ENCODE data around the gene SLC25A28.

Gene SLC25A28

DNA sequence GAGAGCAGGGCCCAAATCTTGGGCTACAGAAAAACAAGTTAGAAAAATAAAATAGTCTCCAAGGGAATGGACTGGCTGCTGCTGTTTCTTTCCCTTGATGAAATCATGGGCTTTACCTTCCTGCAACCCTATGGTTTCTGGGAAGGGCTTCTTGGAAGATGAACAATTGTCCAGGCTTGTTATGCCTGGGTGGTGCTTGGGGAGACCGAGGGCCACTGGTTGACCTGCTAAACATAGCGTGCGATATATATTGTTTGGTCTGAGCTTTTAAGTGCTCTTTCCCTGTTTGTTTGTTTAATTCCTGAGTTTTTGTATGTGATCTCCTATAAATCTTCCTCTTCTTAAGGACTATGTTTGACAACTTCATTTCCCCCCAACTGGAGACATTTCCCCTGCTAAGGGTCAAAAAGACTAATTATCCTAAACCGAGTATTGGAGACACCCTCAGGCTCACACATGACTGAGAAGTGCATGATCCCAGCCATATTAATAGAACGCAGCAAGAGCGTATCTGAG lies 37.9 kb downstream of the SLC25A28 start:
- DNase-seq, result no peak

DNA sequence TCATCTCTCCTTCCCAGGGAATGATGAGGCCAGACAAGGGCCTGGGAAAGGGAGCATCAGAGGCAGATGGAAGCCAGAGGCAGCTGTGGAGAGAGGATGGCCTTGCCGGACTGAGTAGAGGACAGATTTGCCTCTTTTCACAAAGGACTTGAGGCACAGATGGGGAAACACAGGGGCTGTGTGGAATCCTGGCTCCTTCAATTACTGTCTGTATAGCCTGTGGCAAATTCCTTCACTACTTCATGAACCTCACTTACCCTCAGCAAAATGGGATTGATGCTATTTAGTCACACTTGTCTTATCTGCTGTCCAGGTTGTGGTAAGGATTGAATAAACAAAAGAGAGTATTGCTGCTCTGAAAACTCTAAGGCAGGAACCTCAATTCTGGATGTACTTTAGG lies 40.3 kb downstream of the SLC25A28 start:
- DNase-seq, result no peak

DNA sequence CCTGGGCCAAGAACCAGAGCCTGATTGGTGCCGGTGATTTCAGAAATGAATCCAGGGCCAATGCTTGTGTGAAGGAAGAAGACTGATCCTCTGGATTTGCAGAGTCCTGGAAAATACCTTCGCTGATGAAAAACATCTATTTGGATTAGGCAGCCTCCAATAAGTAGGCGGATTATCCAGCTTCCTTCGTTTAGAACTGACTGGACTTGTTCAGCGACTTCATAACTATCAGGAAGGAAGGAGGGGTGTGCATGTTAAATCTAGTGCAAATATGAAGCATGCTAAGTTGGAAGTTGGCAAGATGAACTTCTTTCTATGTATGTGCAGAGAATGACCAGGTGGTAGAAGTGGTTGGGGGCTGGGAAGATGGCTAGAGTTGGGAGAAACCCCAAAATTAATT lies 46.4 kb downstream of the SLC25A28 start:
- no peak for DNase-seq

DNA sequence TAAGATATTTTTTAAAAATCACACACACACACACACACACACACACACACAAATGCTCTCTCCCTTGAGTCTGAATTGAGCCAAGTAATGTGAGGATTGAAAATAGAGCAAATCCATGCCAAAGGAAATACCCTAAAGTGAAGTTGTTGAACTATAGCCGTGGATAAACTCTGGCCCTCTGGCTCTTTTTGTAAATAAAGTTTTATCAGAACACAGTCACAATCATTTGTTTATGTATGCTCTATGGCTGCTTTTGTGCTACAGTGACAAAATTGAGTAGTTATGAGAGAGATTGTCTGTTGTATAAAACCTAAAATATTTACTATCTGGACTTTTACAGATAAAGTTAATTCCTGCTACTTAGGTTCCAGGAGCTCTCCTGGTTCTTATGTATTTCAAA lies 48.4 kb downstream of the SLC25A28 start:
- no peak for DNase-seq

DNA sequence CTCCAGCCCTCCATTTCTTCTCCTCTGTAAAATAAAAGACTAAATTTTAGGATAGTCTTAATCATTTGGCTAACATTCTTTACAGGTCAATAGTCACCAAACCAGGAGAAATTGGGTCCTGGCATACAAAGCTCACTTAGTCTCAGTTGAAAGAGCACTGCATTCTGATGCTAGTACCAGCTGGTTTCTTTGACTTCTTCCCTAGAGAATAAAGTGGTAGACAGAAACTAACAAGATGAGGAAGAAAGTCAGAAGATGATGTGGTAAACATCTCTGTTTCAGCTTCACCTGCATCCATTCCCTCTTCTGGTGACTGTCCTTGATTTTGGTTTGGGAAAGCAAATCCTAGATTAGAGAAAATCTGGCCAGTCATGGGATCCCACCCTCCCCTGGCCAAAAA lies 50.3 kb downstream of the SLC25A28 start:
- DNase-seq, result no peak

DNA sequence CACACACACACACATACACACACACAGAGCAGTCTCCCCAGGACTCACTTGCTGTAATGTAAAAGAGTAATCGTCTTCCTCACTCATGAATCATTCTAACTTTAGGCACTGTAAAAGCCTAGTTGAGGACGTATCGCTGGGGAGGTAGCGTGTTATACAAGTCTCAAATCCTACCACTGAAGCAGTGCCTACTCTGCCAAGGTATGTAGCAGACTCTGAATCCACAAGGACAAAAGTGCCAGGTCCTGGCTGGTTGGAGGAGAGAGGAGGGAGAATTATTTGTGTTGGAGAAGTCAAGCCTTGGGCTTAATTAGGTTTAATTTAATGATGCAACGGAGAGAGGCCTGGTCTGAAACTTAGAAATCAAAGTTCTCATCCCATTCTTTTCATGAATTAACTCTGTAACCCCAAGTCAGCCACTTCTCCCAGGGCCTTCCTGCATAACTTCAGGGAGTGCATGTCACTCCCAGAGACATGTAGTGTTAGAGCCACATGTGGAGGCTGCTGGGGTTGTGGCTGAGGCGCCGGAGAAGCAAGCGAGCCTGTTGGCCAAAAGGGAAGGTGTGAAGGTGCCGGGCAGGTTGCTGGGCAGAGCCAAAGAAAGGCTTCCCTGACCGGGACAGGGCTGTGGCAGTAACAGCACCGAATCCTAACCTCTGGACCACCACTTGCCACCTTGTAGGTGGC lies 50.8 kb downstream of the SLC25A28 start:
- DNase-seq, result no peak

DNA sequence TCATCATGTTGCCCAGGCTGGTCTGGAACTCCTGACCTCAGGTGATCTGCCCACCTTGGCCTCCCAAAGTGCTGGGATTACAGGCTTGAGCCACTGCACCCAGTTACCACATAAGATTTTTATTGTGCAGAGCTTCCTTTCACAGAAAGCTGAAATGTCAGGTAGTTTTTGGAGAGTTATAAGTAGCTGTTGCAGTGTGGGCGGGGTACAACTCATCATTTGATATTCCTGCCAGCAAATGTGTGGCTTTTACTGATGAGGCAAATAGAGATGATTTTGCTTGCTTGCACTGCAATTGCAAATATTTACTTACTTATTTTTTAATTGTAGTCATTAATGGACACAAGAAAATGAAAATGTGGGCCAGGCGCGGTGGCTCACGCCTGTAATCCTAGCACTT lies 55.1 kb downstream of the SLC25A28 start:
- no peak for DNase-seq

DNA sequence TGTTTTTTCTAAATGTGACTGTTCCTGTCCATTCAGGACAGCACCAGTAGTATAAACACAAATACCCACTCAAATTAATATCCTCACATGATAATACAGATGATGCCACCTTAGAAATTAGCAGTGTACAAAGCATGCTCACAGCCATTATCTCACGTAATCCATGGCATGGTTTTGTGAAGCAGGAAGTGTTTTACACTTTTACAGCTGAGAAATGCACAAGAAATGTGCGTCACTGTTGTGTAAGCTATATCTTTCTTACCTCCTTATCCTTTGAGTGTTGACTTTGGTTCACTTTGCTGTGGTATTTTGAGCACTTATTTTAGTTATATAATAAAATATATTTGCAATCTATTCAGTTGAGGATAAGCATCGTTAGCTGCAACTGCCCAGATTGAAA lies 55.9 kb downstream of the SLC25A28 start:
- DNase-seq, result no peak

DNA sequence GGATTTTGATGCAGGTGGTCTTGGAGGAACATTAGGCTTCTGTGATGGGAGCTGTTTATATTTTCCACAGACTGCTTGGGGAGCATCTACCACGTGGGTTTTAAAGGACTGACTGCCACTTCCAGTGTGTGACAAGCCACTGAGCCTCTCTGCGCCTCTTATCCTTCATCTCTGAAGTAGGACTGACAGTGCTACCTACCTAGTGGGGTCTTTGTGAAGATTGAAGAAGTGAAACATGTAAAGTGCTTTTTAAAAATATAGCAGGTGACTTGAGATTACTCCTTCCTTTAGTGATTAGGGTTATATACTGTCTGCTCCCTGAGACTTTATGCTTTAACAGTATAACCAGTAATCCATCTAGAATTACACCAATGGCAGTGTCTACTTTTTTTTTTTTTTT lies 57.6 kb downstream of the SLC25A28 start:
- no peak for DNase-seq
